GM19455 (cell line): ENCODE measurements around the gene KIF2C.

Source experiments
- ATAC-seq: cut with Tn5 transposase; IDR thresholded peaks from one replicate; pipeline ENCODE4 v1.9.1; 2021; ENCODE audit not compliant: unreplicated experiment

Gene KIF2C

GRCh38 chr1:44775078-44775929 lies 35.7 kb downstream of the KIF2C start, which contains the start of gene RPS8:
RPS8 (plus strand) TSS chr1:44775540; CDS start chr1:44775597, 57 bp downstream.
- peak; percentile 82 for ATAC-seq

DNA sequence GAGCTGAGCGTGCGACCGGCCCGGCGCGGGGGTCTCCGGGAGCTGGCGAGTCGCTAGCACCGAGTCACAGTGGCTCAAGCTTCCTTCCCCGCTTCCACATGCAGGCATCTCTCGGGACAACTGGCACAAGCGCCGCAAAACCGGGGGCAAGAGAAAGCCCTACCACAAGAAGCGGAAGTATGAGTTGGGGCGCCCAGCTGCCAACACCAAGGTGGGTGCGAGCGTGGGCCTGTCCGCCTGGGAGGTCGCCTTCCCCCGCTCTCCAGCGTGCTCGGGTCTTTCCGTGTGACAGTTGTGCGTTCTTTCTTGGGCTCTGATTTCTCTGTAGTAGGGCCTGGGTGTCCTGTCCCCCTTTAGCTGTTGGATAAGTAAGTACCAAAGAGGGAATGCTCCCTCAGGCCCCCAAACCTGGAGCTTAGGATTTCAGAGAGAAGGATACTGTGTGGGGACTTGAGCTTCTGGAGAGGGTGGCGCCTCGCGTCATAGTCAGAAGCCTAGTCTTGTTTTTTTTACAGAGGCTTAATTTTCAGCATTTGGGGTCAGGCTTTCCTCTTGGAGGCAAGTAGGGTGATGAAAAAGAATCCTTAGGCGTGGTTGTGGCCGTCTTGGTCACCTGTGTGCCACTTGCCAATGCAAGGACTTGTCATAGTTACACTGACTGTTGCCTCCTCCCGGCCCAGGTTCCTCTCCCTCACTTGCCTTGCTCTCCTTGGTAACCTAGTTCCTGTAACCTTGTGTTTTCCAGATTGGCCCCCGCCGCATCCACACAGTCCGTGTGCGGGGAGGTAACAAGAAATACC lies 36.5 kb downstream of the KIF2C start:
- peak; percentile 19 for ATAC-seq

- ATAC-seq, result no peak
Measured at GRCh38 chr1:44776730-44777068, 37.1 kb downstream of the KIF2C start.

DNA sequence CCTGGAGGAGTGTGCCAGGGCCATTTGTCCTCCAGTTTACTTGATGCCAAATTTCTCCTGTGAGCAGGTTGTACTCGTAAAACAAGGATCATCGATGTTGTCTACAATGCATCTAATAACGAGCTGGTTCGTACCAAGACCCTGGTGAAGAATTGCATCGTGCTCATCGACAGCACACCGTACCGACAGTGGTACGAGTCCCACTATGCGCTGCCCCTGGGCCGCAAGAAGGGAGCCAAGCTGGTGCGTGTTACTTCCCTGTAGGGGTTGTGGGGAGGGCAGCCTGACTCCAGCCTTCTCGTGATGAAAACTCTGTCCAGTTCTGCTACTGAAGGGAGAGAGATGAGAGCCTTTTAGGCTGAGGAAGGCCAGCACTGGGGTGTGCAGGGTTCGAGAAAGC lies 37.9 kb downstream of the KIF2C start:
- no peak for ATAC-seq

DNA sequence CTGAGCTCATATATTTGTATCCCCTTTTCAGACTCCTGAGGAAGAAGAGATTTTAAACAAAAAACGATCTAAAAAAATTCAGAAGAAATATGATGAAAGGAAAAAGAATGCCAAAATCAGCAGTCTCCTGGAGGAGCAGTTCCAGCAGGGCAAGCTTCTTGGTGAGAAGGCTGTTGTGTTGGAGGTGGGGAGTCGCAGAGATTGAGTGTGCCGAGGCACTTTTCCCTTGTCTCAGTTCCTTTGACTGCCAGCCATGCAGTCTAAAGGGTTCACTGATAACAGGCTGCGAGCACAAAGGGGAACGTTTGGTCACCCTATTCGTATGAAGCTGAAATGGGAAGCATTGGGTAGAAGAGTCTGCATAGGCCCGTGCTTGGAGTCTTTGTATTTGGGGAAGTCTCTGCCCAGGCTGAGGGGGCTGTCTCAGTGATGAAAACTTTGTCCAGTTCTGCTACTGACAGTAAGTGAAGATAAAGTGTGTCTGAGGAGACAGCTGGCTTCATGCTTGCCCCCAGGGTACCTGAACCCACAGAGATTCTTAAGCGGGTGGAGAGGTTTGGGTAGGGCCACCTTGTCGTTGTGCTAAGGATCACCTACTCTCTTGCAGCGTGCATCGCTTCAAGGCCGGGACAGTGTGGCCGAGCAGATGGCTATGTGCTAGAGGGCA lies 38.5 kb downstream of the KIF2C start:
- no peak for ATAC-seq

- no peak for ATAC-seq
Measured at GRCh38 chr1:44778705-44779576, 39.3 kb downstream of the KIF2C start.

DNA sequence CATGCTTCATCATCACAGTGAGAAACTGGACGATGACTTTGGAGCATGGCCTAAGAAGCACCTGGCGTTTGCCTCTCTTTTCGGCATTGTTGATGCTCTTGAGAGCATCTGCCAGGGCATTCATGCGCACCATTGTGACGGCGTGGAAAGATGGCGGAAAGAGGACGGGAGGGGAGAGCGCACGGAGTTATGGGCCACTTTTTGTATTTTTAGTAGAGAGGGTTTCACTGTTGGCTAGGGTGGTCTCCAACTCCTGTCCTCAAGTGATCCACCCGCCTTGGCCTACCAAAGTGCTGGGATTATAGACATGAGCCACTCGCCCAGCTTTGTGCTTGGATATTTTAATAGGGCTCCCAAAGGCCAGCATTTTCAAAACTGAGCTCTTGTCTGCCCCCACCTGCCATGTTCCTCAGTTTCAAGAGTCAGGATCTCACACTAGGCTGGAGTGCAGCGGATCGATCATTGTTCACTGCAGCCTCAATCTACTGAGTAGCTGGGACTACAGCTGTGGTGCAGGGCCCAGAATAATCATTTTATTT lies 41.0 kb downstream of the KIF2C start:
- ATAC-seq, result no peak

DNA sequence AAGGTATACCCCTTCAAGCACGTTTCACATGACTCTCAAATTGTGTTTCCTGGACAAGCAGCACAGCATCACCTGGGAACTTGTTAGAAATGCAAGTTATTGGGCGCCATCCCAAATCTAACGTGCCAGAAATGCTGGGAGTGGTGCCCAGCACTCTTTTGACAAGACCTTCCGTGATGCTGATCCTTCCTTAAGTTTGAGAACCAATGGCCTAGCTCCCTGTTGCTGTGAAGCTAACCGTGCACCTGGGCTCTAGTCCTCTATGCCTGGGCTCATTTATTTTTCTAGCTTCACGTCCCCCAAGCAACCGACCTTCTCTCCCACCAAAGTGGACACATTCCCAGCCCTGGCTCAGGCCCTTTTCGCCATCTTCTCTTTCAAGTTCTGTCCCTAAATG lies 44.1 kb downstream of the KIF2C start:
- ATAC-seq, result no peak

DNA sequence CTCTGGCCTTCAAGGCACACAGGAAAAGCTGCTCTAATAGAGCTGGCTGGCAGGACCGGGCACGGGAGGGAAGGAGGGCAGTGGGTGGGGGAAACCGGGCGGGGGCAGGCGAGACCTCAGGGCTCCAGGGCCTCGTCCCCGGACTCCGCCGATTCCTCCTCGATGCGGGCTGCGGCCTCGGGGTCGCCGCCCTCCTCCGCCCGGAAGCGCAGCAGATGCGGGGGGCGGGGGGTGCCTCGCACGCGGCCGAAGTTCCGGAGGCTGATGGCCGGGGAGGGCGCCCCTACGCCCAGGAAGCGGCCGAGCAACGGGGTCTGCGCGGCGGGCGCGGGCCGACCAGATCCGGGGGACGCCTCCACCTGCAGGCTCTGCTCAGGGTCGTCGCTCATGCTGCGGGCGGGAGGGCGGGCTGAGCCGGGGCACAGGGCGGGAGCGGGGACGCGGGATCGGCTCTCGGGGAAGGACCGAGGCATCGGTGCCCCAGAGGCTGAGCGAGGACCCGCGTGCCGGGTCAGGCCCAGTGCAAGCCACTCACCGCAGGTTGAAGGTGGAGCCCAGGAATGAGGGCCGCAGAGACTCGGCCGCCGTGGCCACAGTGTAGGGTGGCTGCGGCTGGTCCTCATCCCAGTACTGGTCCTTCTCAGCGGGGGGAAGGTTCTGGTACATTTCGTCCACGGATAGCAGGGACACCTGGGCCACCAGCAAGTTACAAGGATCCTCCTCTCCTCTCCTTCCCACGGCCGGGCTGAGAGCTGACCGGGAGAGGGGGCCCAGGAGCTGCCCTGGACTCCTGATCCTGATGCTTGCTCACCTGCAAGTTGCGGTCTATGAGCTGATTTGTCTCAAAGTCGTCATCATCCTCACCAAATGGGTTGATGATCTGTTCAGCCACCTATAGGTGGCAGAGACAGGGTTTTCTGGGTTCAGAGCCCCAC lies 44.7 kb downstream of the KIF2C start:
- no peak for ATAC-seq

GRCh38 chr1:44785029-44785380 lies 45.4 kb downstream of the KIF2C start:
- ATAC-seq, result no peak

- ATAC-seq, result no peak
Measured at GRCh38 chr1:44785501-44786137, 46.0 kb downstream of the KIF2C start.

- peak; percentile 54 for ATAC-seq
Measured at GRCh38 chr1:44786138-44786840, 46.7 kb downstream of the KIF2C start.

- ATAC-seq, result no peak
Measured at GRCh38 chr1:44786841-44787426, 47.3 kb downstream of the KIF2C start.

- no peak for ATAC-seq
Measured at GRCh38 chr1:44787506-44787905, 47.9 kb downstream of the KIF2C start.

DNA sequence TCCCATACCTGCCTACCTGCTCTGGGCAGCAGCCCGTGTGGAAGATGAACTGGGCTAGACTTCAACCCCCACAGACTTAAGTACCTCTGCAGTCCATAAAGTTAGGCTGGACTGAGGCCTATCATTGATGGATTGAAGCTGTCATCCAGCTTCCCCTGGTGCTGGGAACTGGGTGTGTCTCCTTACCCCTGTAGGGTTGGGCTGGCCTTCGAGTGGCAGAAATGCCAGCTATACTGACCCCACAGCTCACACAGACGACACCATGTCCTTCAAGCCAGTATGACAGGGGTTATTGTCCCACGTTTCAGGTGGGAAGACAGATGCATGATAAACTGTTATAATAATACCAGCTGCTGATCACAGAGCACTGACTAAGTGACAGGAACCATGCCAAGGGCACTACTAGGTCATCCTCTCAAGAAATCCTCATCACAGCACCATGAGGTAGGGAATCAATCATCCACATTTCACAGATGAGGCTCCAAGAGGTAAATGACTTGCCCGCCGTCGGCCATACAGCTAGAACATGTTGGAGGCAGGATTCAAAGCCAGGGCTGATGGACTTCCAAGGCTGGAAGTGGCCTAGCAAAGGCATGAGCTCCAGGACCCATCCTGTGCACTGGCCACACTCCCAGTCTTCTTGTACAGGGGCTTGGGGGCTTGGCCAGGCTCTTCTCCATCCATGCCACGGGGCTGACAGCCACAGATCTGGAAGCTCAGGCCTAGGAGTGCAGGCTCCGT lies 48.7 kb downstream of the KIF2C start, which contains the start of gene BEST4:
Gene BEST4 (minus strand): TSS at position 51 of the 741 bp plus-strand sequence. CDS start 465 bp downstream, outside the sequence.
- ATAC-seq, result no peak

DNA sequence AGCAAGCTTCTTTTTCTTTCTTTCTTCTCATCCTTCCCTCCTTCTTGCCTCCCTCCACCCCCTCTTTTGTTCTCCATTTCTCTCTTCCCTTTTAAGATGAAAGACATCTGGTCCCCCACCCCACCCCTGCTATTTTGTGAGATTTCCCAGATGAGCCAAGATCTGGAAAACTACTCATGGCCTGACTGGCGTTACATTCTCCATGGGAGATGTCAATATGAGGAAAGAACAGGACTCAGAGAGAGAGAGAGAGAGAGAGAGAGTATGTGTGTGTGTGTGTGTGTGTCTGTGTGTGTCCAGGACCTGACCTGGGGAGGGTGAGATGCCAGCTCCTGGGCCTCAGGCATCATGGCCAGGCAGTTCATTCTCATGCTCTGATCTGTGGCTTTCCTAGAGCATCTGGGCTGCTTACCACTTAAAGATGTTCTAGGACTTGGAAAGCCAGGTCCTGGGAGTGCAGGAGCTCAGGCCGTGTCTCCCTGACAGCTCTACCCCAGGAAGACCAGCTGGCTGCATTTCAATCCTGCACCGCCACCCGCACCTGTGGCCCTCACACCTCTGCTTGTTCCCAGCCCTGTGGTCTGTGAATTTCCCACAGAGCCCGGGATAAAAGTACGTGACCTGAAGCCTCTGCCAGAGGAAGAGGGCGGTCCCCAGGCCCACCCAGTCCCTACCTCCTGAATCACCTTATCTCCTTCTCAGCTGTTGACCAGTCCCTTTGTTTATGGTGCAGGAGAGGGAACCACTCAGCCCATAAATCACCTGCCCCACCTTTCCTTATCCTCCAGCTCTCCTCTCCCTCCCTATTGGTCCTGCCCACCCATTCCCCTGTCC lies 51.5 kb downstream of the KIF2C start:
- ATAC-seq, result no peak
